K562 (cell line): Measurements from ENCODE around the gene ZCWPW1. TPM values are rescaled to one million over a fixed set of nuclear protein-coding genes. Genes with fewer than 3 reads are reported as not detected.

ENCODE experiments used
- ARNT ChIP-seq, 2 experiments: fragments of 450-650 bp; IDR thresholded peaks; 2 replicates each; pipeline ENCODE4 v1.6.1; 2016; ENCODE audit warnings: mild to moderate bottlenecking in 1 of 2
- CBFB ChIP-seq: sonication (generic); formaldehyde crosslinking; IDR thresholded peaks from 2 replicates; pipeline ENCODE4 v1.4.0; 2020; ENCODE audit warnings: mild to moderate bottlenecking, missing genetic modification reagents
- CCAR2 ChIP-seq: fragments of 200-400 bp; formaldehyde crosslinking; IDR thresholded peaks from 2 replicates; pipeline ENCODE4 v1.6.1; 2017; ENCODE audit warnings: mild to moderate bottlenecking, low read depth, low read length
- E2F1 ChIP-seq: sonication (generic); formaldehyde crosslinking; IDR thresholded peaks from 2 replicates; pipeline ENCODE4 v1.8.1; 2023; ENCODE audit warnings: mild to moderate bottlenecking, missing genetic modification reagents, moderate library complexity
- FOXP4 ChIP-seq: sonication (generic); formaldehyde crosslinking; IDR thresholded peaks from 2 replicates; pipeline ENCODE4 v1.8.0; 2022; ENCODE audit warnings: mild to moderate bottlenecking, missing genetic modification reagents, borderline replicate concordance
- HDAC2 ChIP-seq: fragments of 450-650 bp; IDR thresholded peaks from 2 replicates; pipeline ENCODE4 v1.6.1; 2016; ENCODE audit warnings: mild to moderate bottlenecking
- HOMEZ ChIP-seq: fragments of 250-450 bp; sonication (Bioruptor Pico); IDR thresholded peaks from 2 replicates; pipeline ENCODE4 v1.4.0; 2020; ENCODE audit warnings: mild to moderate bottlenecking, moderate library complexity
- NBN ChIP-seq: fragments of 450-650 bp; IDR thresholded peaks from 2 replicates; pipeline ENCODE4 v1.6.1; 2016; ENCODE audit warnings: low read depth, mild to moderate bottlenecking
- NELFE ChIP-seq: IDR thresholded peaks from 2 replicates; pipeline ENCODE4 v1.6.1; 2011; ENCODE audit warnings: mild to moderate bottlenecking; ENCODE audit not compliant: insufficient read depth, insufficient read length
- SMARCC2 ChIP-seq: fragments of 450-650 bp; IDR thresholded peaks from 2 replicates; pipeline ENCODE4 v1.6.1; 2017; ENCODE audit warnings: antibody characterized with exemption, moderate library complexity, mild to moderate bottlenecking, low read depth
- STAT6 ChIP-seq: sonication (generic); formaldehyde crosslinking; IDR thresholded peaks from 2 replicates; pipeline ENCODE4 v1.8.1; 2023; ENCODE audit warnings: mild to moderate bottlenecking, missing genetic modification reagents
- TBP ChIP-seq: optimal IDR thresholded peaks from 2 replicates; pipeline ENCODE3; 2011; ENCODE audit warnings: low read depth, low read length, improper control_type of control experiment
- USF1 ChIP-seq: sonication (generic); formaldehyde crosslinking; IDR thresholded peaks from 2 replicates; pipeline ENCODE4 v1.9.0; 2022; ENCODE audit warnings: mild to moderate bottlenecking, missing genetic modification reagents
- ZNF134 ChIP-seq: fragments of 250-450 bp; sonication (Bioruptor Pico); conservative IDR thresholded peaks from 2 replicates; pipeline ENCODE4 v1.4.0; 2020
- ZNF277 ChIP-seq: fragments of 250-450 bp; sonication (Bioruptor Pico); IDR thresholded peaks from 2 replicates; pipeline ENCODE4 v1.8.0; 2022; ENCODE audit warnings: inconsistent platforms, mild to moderate bottlenecking, moderate library complexity, borderline replicate concordance
- ZNF589 ChIP-seq: fragments of 200-800 bp; sonication (Bioruptor generic); IDR thresholded peaks from 2 replicates; pipeline ENCODE4 v1.6.1; 2016; ENCODE audit warnings: low read depth, missing genetic modification characterization, missing compliant biosample characterization
- polyA plus RNA-seq, 8 experiments: library from polyadenylated mRNA; depleted of rRNA in 4 of 8; stranded (reverse) in 5 of 8; unstranded in 3 of 8; fragments of >200 nt; fragmentation: Nextera tagmentation in 2 of 8; fragmentation: Illumina TruSeq in 1 of 8; extraction: Ambion mirVana in 2 of 8; extraction: Trizol in 1 of 8; gene quantifications; 2 replicates each; pipeline versions ENCODE4 v1.2.1 to v1.2.3, GENCODE V29; 2011 to 2014; ENCODE audit warnings: inconsistent platforms in 1 of 8, missing spikeins in 1 of 8
- total RNA-seq, 7 experiments: library from RNA; depleted of rRNA in 6 of 7; stranded (reverse); fragments of >200 nt in 6 of 7; fragmentation: Illumina TruSeq in 2 of 7; extraction: Trizol in 2 of 7; gene quantifications; 2 replicates each; pipeline versions ENCODE4 v1.2.1 to v1.2.3, GENCODE V29; 2011 to 2021; ENCODE audit warnings: low replicate concordance in 1 of 7

ZCWPW1 gene
- total and polyA plus RNA-seq, 9 of the 15 experiments (the other 6 are each of a cell fraction or from before 2014, with no cell fraction given), result 0.18 to 1.7 (median 1.2) TPM

- TF ChIP-seq NELFE, result no peak
- peak; percentile 91 for TF ChIP-seq HDAC2
- no peak for TF ChIP-seq STAT6 (CRISPR knock-in tag)
- TF ChIP-seq HOMEZ (CRISPR knock-in tag), result no peak
- TF ChIP-seq CBFB (CRISPR knock-in tag), result peak; percentile 41; the same call in 1 of the 2 replicates
- peak; percentile 98 for TF ChIP-seq ZNF589
- 0 out of 2 replicates have a peak, but pooled peaks have one; percentile 23 for TF ChIP-seq ZNF134
- TF ChIP-seq TBP, result peak; percentile 62
- peak; percentile 78 for TF ChIP-seq NBN
- peak; percentile 61; the same call in 1 of the 2 replicates for TF ChIP-seq FOXP4 (CRISPR knock-in tag)
- TF ChIP-seq ZNF277 (CRISPR knock-in tag), result no peak
- peak; percentile 80 for TF ChIP-seq E2F1 (CRISPR knock-in tag)
- peak; percentile 78 for TF ChIP-seq SMARCC2
- TF ChIP-seq CCAR2, result 0 out of 2 replicates have a peak, but pooled peaks have one; percentile 49
- peak; percentile 85 for TF ChIP-seq USF1
- peak; percentile 80 to 88; a peak in 2 of 4 replicates for TF ChIP-seq ARNT (IDR thresholded peaks at IDR 0.05)
Measured at GRCh38 chr7:100444311-100445278, 16.1 kb upstream of the ZCWPW1 start (continued).
